ENCODE data around the gene REEP1.

DNA sequence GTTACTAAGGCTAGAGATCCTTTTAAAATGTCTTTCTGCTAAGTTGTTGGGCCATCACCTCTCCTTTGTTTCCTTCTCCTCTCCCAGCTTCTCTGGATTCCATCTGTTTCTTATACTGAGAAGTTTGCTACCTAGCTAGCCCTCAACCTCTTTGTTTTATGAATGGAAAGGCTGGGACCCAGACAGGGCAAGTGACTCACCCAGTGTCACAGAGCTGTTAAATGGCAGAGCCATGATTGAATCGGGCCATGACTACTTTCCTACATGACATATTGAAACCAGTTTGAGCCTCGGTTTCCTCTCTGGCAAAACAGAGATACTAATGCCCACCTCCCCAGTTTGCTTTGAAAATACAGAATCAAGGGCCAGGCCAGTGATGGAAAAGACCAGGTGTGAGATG is 24.1 kb downstream of the REEP1 start:
- TF ChIP-seq, protein P1, sequence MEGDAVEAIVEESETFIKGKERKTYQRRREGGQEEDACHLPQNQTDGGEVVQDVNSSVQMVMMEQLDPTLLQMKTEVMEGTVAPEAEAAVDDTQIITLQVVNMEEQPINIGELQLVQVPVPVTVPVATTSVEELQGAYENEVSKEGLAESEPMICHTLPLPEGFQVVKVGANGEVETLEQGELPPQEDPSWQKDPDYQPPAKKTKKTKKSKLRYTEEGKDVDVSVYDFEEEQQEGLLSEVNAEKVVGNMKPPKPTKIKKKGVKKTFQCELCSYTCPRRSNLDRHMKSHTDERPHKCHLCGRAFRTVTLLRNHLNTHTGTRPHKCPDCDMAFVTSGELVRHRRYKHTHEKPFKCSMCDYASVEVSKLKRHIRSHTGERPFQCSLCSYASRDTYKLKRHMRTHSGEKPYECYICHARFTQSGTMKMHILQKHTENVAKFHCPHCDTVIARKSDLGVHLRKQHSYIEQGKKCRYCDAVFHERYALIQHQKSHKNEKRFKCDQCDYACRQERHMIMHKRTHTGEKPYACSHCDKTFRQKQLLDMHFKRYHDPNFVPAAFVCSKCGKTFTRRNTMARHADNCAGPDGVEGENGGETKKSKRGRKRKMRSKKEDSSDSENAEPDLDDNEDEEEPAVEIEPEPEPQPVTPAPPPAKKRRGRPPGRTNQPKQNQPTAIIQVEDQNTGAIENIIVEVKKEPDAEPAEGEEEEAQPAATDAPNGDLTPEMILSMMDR (conservative IDR thresholded peaks at IDR 0.05), result no peak
- no peak for TF ChIP-seq EZH2 (IDR thresholded peaks at IDR 0.05; ENCODE audit: low read depth)

All from PC-9 (cell line).